HepG2 (cell line): ENCODE measurements around the gene GJD3. TPM values are rescaled to one million over a fixed set of nuclear protein-coding genes. Genes with fewer than 3 reads are reported as not detected.

Experiments used
- ARNT ChIP-seq: fragments of 450-650 bp; IDR thresholded peaks from 2 replicates; pipeline ENCODE4 v1.6.1; 2017
- BRF2 ChIP-seq: sonication (generic); formaldehyde crosslinking; IDR thresholded peaks from 2 replicates; pipeline ENCODE4 v1.8.1; 2022; ENCODE audit warnings: mild to moderate bottlenecking, missing genetic modification reagents
- CAMTA2 ChIP-seq: sonication (generic); formaldehyde crosslinking; IDR thresholded peaks from 2 replicates; pipeline ENCODE4 v1.4.0; 2020; ENCODE audit warnings: mild to moderate bottlenecking, missing genetic modification reagents, borderline replicate concordance
- CSRNP1 ChIP-seq: sonication (generic); formaldehyde crosslinking; IDR thresholded peaks from 2 replicates; pipeline ENCODE4 v1.8.1; 2023; ENCODE audit warnings: mild to moderate bottlenecking, missing genetic modification reagents
- FOXP1 ChIP-seq, 2 experiments: fragments of 450-650 bp in 1 of 2; IDR thresholded peaks; 2 replicates each; pipeline ENCODE4 v1.6.1; 2017 to 2018; ENCODE audit warnings: antibody characterized with exemption in 1 of 2
- IRF2 ChIP-seq: IDR thresholded peaks from 2 replicates; pipeline ENCODE4 v1.6.1; 2018; ENCODE audit warnings: missing genetic modification reagents, missing compliant biosample characterization
- KMT2A ChIP-seq: sonication (generic); formaldehyde crosslinking; IDR thresholded peaks from 2 replicates; pipeline ENCODE4 v1.4.0; 2020; ENCODE audit warnings: missing genetic modification reagents
- MAFK ChIP-seq, 2 experiments: IDR thresholded peaks in 1 of 2; conservative IDR thresholded peaks in 1 of 2; 2 replicates each; pipeline ENCODE4 v1.6.1; 2011; ENCODE audit warnings: improper control_type of control experiment in 2 of 2, low read length in 2 of 2
- MIER3 ChIP-seq: IDR thresholded peaks from 2 replicates; pipeline ENCODE4 v1.6.1; 2016; ENCODE audit warnings: missing compliant biosample characterization, borderline replicate concordance
- NFIC ChIP-seq: IDR thresholded peaks from 2 replicates; pipeline ENCODE4 v1.6.1; 2012; ENCODE audit warnings: mild to moderate bottlenecking, low read length, inconsistent platforms
- NFKBIZ ChIP-seq: IDR thresholded peaks from 2 replicates; pipeline ENCODE4 v1.6.1; 2018; ENCODE audit warnings: missing genetic modification reagents, missing compliant biosample characterization
- NFYB ChIP-seq: sonication (generic); formaldehyde crosslinking; IDR thresholded peaks from 2 replicates; pipeline ENCODE4 v1.4.0; 2020; ENCODE audit warnings: missing genetic modification reagents
- ONECUT2 ChIP-seq: sonication (generic); formaldehyde crosslinking; IDR thresholded peaks from 2 replicates; pipeline ENCODE4 v1.4.0; 2020; ENCODE audit warnings: missing genetic modification reagents
- POLR2A ChIP-seq, 2 experiments: IDR thresholded peaks; 2 replicates each; pipeline ENCODE4 v1.6.1; 2011; ENCODE audit warnings: low read depth in 2 of 2, low read length in 2 of 2, mild to moderate bottlenecking in 1 of 2, moderate library complexity in 1 of 2; ENCODE audit not compliant: insufficient read depth in 1 of 2
- SMAD1 ChIP-seq: sonication (generic); formaldehyde crosslinking; IDR thresholded peaks from 2 replicates; pipeline ENCODE4 v1.4.0; 2020; ENCODE audit warnings: missing genetic modification reagents, low read depth, mild to moderate bottlenecking, borderline replicate concordance
- SRSF4 ChIP-seq: fragments of 200-400 bp; formaldehyde crosslinking; IDR thresholded peaks from one replicate; pipeline ENCODE4 v1.6.1; 2018; ENCODE audit warnings: mild to moderate bottlenecking, low read depth, low read length, moderate library complexity; ENCODE audit not compliant: poor library complexity, severe bottlenecking
- SRSF9 ChIP-seq: fragments of 200-400 bp; formaldehyde crosslinking; IDR thresholded peaks from 2 replicates; pipeline ENCODE4 v1.6.1; 2018; ENCODE audit warnings: borderline replicate concordance, mild to moderate bottlenecking, low read depth, low read length; ENCODE audit not compliant: insufficient read depth, poor library complexity, severe bottlenecking
- TMF1 ChIP-seq: sonication (generic); formaldehyde crosslinking; IDR thresholded peaks from 2 replicates; pipeline ENCODE4 v1.8.1; 2022; ENCODE audit warnings: low read depth, missing genetic modification reagents
- ZFP82 ChIP-seq: sonication (generic); formaldehyde crosslinking; IDR thresholded peaks from 2 replicates; pipeline ENCODE4 v1.5.1; 2020; ENCODE audit warnings: mild to moderate bottlenecking, missing genetic modification reagents, borderline replicate concordance
- ZNF251 ChIP-seq: sonication (generic); formaldehyde crosslinking; IDR thresholded peaks from 2 replicates; pipeline ENCODE4 v1.9.0; 2021; ENCODE audit warnings: mild to moderate bottlenecking, missing genetic modification reagents
- ZNF432 ChIP-seq: sonication (generic); formaldehyde crosslinking; IDR thresholded peaks from 2 replicates; pipeline ENCODE4 v1.5.0; 2020; ENCODE audit warnings: missing genetic modification reagents, mild to moderate bottlenecking, borderline replicate concordance
- ZNF75D ChIP-seq: sonication (generic); formaldehyde crosslinking; IDR thresholded peaks from 2 replicates; pipeline ENCODE4 v1.8.1; 2023; ENCODE audit warnings: missing genetic modification reagents, mild to moderate bottlenecking, borderline replicate concordance
- ZNF770 ChIP-seq: sonication (generic); formaldehyde crosslinking; IDR thresholded peaks from 2 replicates; pipeline ENCODE4 v1.5.0; 2020; ENCODE audit warnings: mild to moderate bottlenecking, missing genetic modification reagents
- polyA plus RNA-seq, 8 experiments: library from polyadenylated mRNA; depleted of rRNA in 3 of 8; stranded (reverse) in 7 of 8; unstranded in 1 of 8; fragments of >200 nt; fragmentation: Illumina TruSeq in 4 of 8; extraction: Trizol in 4 of 8; gene quantifications; 2 replicates each; pipeline versions ENCODE4 v1.2.1 to v1.2.3, GENCODE V29; 2011 to 2016; ENCODE audit warnings: low read depth in 4 of 8, missing spikeins in 1 of 8, mixed read lengths in 1 of 8; ENCODE audit not compliant: insufficient read depth in 1 of 8
- total RNA-seq, 5 experiments: library from RNA; depleted of rRNA; stranded (reverse); fragments of >200 nt; fragmentation: Illumina TruSeq; extraction: Trizol; gene quantifications; 2 replicates each; pipeline ENCODE4 v1.2.3, GENCODE V29; 2016; ENCODE audit warnings: low read depth in 1 of 5
- TF ChIP-seq, protein P1 (sequence below): sonication (generic); formaldehyde crosslinking; IDR thresholded peaks from 2 replicates; pipeline ENCODE4 v1.4.0; 2020; ENCODE audit warnings: missing genetic modification reagents

The GJD3 gene
- total and polyA plus RNA-seq, 2 of the 13 experiments (the other 11 are each of a cell fraction or from before 2014, with no cell fraction given): not detected

DNA sequence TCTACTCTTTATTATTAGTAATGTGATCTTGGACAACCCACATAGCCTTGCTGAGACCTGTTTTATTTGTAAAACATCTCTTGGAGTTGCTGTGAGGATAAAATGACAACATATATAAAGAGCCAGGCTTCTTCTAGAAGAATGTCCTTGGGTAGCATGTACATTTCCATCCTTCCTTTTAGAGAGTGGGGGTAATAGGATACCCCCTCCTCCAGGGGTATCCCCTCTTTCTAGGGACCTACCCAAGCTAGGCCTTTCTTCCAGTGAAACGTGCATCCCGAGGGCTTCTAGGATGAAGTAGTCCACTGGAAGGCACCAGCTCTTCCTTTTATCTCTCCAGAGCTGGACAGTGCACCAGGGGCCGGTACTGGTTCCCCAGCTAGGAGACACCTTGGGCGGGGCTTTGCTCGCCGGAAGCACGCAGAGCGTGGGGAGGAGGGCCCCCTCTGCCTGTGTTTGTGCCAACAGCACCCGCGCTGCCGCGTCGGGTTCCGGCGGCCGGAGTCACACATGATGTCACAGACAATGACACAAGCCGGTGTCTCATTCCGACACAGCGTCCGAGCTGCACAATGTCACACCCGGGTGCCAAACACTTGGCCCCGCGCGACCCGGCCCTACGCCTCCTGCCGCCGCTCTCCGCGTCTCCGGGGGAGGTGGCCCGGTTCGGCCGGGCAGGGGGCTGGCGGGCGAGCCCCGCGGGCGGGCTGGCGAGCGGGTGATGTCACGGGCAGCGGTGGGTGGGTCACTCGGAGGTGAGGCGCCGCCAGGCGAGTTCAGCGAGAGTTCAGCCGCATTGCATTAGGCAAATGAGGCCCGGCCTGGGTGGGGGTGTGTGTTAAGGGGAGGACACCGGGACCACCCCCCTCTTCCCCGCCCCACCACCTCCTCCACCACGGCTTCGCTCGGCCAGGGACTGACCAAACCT lies 23.4 kb downstream of the GJD3 start (continued):
- TF ChIP-seq SMAD1 (CRISPR knock-in tag) (peak; percentile 76; the same call in 1 of the 2 replicates), KMT2A (CRISPR knock-in tag) (peak; percentile 71; the same call in 1 of the 2 replicates), BRF2 (no peak), TMF1 (no peak), ZNF75D (no peak), ZFP82 (no peak), NFKBIZ (CRISPR knock-in tag) (no peak), ZNF770 (CRISPR knock-in tag) (0 out of 2 replicates have a peak, but pooled peaks have one; percentile 13), FOXP1 (IDR thresholded peaks at IDR 0.05) (no peak), FOXP1 (CRISPR knock-in tag; IDR thresholded peaks at IDR 0.05) (0 out of 2 replicates have a peak, but pooled peaks have one; percentile 34), ZNF251 (CRISPR knock-in tag) (no peak), MIER3 (CRISPR knock-in tag) (peak; percentile 82; the same call in 1 of the 2 replicates), NFYB (no peak; the same call in 1 of the 2 replicates), CAMTA2 (CRISPR knock-in tag) (no peak), MAFK (conservative IDR thresholded peaks at IDR 0.05 in 1 of 2, IDR thresholded peaks at IDR 0.05 in 1 of 2; ENCODE audit: low read length in 2 of 2) (no peak), SRSF9 (no peak), ZNF432 (CRISPR knock-in tag) (no peak), ARNT (no peak), CSRNP1 (CRISPR knock-in tag) (peak; percentile 46; the same call in 1 of the 2 replicates), ONECUT2 (CRISPR knock-in tag) (no peak), IRF2 (peak; percentile 42; the same call in 1 of the 2 replicates), POLR2A (IDR thresholded peaks at IDR 0.05; ENCODE audit: insufficient read depth in 1 of 2, low read depth in 2 of 2, low read length in 2 of 2) (no peak), NFIC (no peak), SRSF4 (no peak)
- TF ChIP-seq, protein P1, sequence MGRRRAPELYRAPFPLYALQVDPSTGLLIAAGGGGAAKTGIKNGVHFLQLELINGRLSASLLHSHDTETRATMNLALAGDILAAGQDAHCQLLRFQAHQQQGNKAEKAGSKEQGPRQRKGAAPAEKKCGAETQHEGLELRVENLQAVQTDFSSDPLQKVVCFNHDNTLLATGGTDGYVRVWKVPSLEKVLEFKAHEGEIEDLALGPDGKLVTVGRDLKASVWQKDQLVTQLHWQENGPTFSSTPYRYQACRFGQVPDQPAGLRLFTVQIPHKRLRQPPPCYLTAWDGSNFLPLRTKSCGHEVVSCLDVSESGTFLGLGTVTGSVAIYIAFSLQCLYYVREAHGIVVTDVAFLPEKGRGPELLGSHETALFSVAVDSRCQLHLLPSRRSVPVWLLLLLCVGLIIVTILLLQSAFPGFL: 0 out of 2 replicates have a peak, but pooled peaks have one; percentile 54
